K562 (cell line): Measurements from ENCODE around the gene GLP1R. TPM values are rescaled to one million over a fixed set of nuclear protein-coding genes. Genes with fewer than 3 reads are reported as not detected.

ENCODE experiments used
- ATAC-seq: fragments of 200-7000 bp; cut with Tn5 transposase; 3 replicates; pipeline ENCODE4 v1.9.1; 2020; ENCODE audit warnings: moderate library complexity
- BruUV-seq: library from RNA; stranded (reverse); fragments of 400-500 nt; replicated peaks from 2 replicates; lab custom pipeline; 2021; lab: Mats Ljungman, UMichigan
- CTCF ChIA-PET: fragments of 300-600 bp; formaldehyde crosslinking; extraction: SDS; loops from one replicate; lab custom pipeline; 2021; ENCODE audit warnings: low intra/inter-chr PET ratio; lab: Yijun Ruan, JAX
- POLR2A ChIA-PET: fragments of 300-600, 350-650 bp; sonication (Branson Sonifier 250); formaldehyde crosslinking; extraction: SDS; loops from one replicate; lab custom pipeline; 2021; ENCODE audit warnings: antibody characterized with exemption, inconsistent platforms; lab: Yijun Ruan, JAX
- DNase-seq, 4 experiments: peaks; one replicate each; pipeline versions ENCODE4 v3.0.0 to v3.0.0-alpha.2; 2011 to 2018; ENCODE audit warnings: low spot score in 3 of 4, mixed read lengths in 3 of 4; ENCODE audit errors: extremely low read depth in 1 of 4
- FAIRE-seq: peaks from 2 replicates; lab custom pipeline; 2011; peaks lifted over from hg19 to GRCh38; lab: Jason Lieb, UNC
- H2AFZ ChIP-seq: 2 replicates; pipeline ENCODE4 v1.6.0; 2011; ENCODE audit warnings: low read depth, low read length, control low read depth, inconsistent platforms
- H3K27ac ChIP-seq: fragments of 200-600 bp; 3 replicates; pipeline ENCODE4 v1.8.0; 2011; ENCODE audit warnings: low read depth, mild to moderate bottlenecking, control low read depth, inconsistent platforms, low read length, moderate library complexity, mixed read lengths; ENCODE audit errors: extremely low read depth
- H3K27me3 ChIP-seq, 2 experiments: fragments of 300-600 bp in 1 of 2; 2 replicates in 1 of 2; 3 replicates in 1 of 2; pipeline versions ENCODE4 v1.6.0 to v1.8.0; 2011; ENCODE audit warnings: inconsistent platforms in 2 of 2, low read length in 2 of 2, mild to moderate bottlenecking in 1 of 2, mixed read lengths in 1 of 2, moderate library complexity in 1 of 2; ENCODE audit not compliant: control insufficient read depth in 2 of 2, insufficient read depth in 2 of 2
- H3K36me3 ChIP-seq: fragments of 300-600 bp; 3 replicates; pipeline ENCODE4 v1.8.0; 2011; ENCODE audit warnings: mild to moderate bottlenecking, low read length, inconsistent platforms; ENCODE audit not compliant: control insufficient read depth, insufficient read depth
- H3K4me1 ChIP-seq, 2 experiments: fragments of 200-600 bp in 1 of 2; replicated peaks in 1 of 2; 2 replicates in 1 of 2; 3 replicates in 1 of 2; pipeline versions ENCODE4 v1.5.1 to v1.8.0; 2011; ENCODE audit warnings: inconsistent platforms in 2 of 2, low read length in 2 of 2, mild to moderate bottlenecking in 1 of 2, mixed read lengths in 1 of 2, moderate library complexity in 1 of 2; ENCODE audit not compliant: control insufficient read depth in 2 of 2, insufficient read depth in 2 of 2
- H3K4me2 ChIP-seq: 2 replicates; pipeline ENCODE4 v1.6.1; 2011; ENCODE audit warnings: low read length, control low read depth, inconsistent platforms, mixed read lengths; ENCODE audit not compliant: insufficient read depth
- H3K4me3 ChIP-seq: fragments of 200-600 bp; sonication (generic), shearing (Covaris generic); 2 replicates; pipeline ENCODE4 v1.5.1; 2016; ENCODE audit warnings: control low read depth, inconsistent platforms
- H3K79me2 ChIP-seq: fragments of 200-600 bp; 3 replicates; pipeline ENCODE4 v1.8.0; 2011; ENCODE audit warnings: low read length, inconsistent platforms; ENCODE audit not compliant: control insufficient read depth, insufficient read depth
- H3K9ac ChIP-seq, 2 experiments: 2 replicates each; pipeline versions ENCODE4 v1.6.0 to v1.6.1; 2011; ENCODE audit warnings: low read depth in 2 of 2, low read length in 2 of 2, control low read depth in 1 of 2, inconsistent platforms in 1 of 2, mild to moderate bottlenecking in 1 of 2, mixed read lengths in 1 of 2; ENCODE audit not compliant: insufficient read depth in 1 of 2
- H3K9me1 ChIP-seq: one replicate; pipeline ENCODE4 v1.6.0; 2011; ENCODE audit warnings: inconsistent platforms, mild to moderate bottlenecking, low read length, moderate library complexity; ENCODE audit not compliant: control insufficient read depth, insufficient read depth
- H3K9me3 ChIP-seq: replicated peaks from 2 replicates; pipeline ENCODE4 v1.5.1; 2011; ENCODE audit warnings: low read depth, low read length, inconsistent platforms; ENCODE audit not compliant: control insufficient read depth, insufficient read depth
- H4K20me1 ChIP-seq: replicated peaks from 2 replicates; pipeline ENCODE4 v1.6.1; 2011; ENCODE audit warnings: low read length, inconsistent platforms, mixed read lengths; ENCODE audit not compliant: control insufficient read depth, insufficient read depth
- DPF2 ChIP-seq: fragments of 450-650 bp; IDR thresholded peaks from 2 replicates; pipeline ENCODE4 v1.6.1; 2016
- ETS2 ChIP-seq: IDR thresholded peaks from 2 replicates; pipeline ENCODE4 v1.6.1; 2016; ENCODE audit warnings: borderline replicate concordance, missing genetic modification characterization, mild to moderate bottlenecking, moderate library complexity, missing compliant biosample characterization; ENCODE audit not compliant: poor library complexity, severe bottlenecking
- MBD2 ChIP-seq: sonication (generic); IDR thresholded peaks from 2 replicates; pipeline ENCODE4 v1.6.1; 2016; ENCODE audit warnings: low read depth, borderline replicate concordance
- MNT ChIP-seq, 2 experiments: fragments of 450-650 bp; conservative IDR thresholded peaks; 2 replicates each; pipeline ENCODE4 v1.6.1; 2017; ENCODE audit warnings: mild to moderate bottlenecking in 2 of 2, moderate library complexity in 2 of 2
- NR1H2 ChIP-seq: sonication (generic); formaldehyde crosslinking; IDR thresholded peaks from 2 replicates; pipeline ENCODE4 v1.4.0; 2020; ENCODE audit warnings: mild to moderate bottlenecking, missing genetic modification reagents
- NRF1 ChIP-seq, 2 experiments: fragments of 450-650 bp; IDR thresholded peaks in 1 of 2; conservative IDR thresholded peaks in 1 of 2; 2 replicates each; pipeline ENCODE4 v1.6.1; 2014; ENCODE audit warnings: mild to moderate bottlenecking in 2 of 2
- PHB2 ChIP-seq: fragments of 450-650 bp; IDR thresholded peaks from 2 replicates; pipeline ENCODE4 v1.6.1; 2017; ENCODE audit warnings: low read depth
- POLR2A ChIP-seq: fragments of 450-650 bp; conservative IDR thresholded peaks from 2 replicates; pipeline ENCODE4 v1.6.1; 2016
- RCOR1 ChIP-seq, 2 experiments: IDR thresholded peaks; 2 replicates each; pipeline ENCODE4 v1.6.1; 2012; ENCODE audit warnings: low read depth in 2 of 2, low read length in 2 of 2, borderline replicate concordance in 1 of 2, improper control_type of control experiment in 1 of 2
- RFX7 ChIP-seq: fragments of 250-450 bp; sonication (Bioruptor Pico); IDR thresholded peaks from 2 replicates; pipeline ENCODE4 v1.5.1; 2021; ENCODE audit warnings: mild to moderate bottlenecking
- SMAD1 ChIP-seq: fragments of 150-350 bp; IDR thresholded peaks from 2 replicates; pipeline ENCODE4 v1.6.1; 2014; ENCODE audit warnings: low read length, low read depth; ENCODE audit not compliant: partially characterized antibody
- SMARCA5 ChIP-seq: fragments of 450-650 bp; IDR thresholded peaks from 2 replicates; pipeline ENCODE4 v1.6.1; 2016
- TCF7 ChIP-seq: sonication (generic); IDR thresholded peaks from 2 replicates; pipeline ENCODE4 v1.6.1; 2016; ENCODE audit warnings: antibody characterized with exemption, borderline replicate concordance
- ZNF224 ChIP-seq: sonication (generic); formaldehyde crosslinking; IDR thresholded peaks from 2 replicates; pipeline ENCODE4 v1.8.0; 2022; ENCODE audit warnings: mild to moderate bottlenecking, missing genetic modification reagents
- ZNF780A ChIP-seq: fragments of 250-450 bp; sonication (Bioruptor Pico); IDR thresholded peaks from 2 replicates; pipeline ENCODE4 v1.5.0; 2021; ENCODE audit warnings: mild to moderate bottlenecking
- WGBS: fragments of 100-300 bp; shearing (Covaris generic); methylation state at CpG from one replicate; pipeline ENCODE4 v1.1.6; 2016; ENCODE audit warnings: low coverage, mixed read lengths; ENCODE audit not compliant: insufficient coverage; ENCODE audit errors: missing lambda C conversion rate; 5-methylcytosine and 5-hydroxymethylcytosine counted together
- in situ Hi-C: fragments of 300-500 bp; cut with MboI; formaldehyde crosslinking; loops from 4 replicates; pipeline ENCODE4 v1.15.0; 2018; ENCODE audit warnings: inconsistent platforms, mixed read lengths
- intact Hi-C: fragments of 100-400 bp; cut with micrococcal nuclease; formaldehyde crosslinking; loops from 2 replicates; pipeline ENCODE4 v1.14.2; 2022
- polyA plus RNA-seq, 8 experiments: library from polyadenylated mRNA; depleted of rRNA in 4 of 8; stranded (reverse) in 5 of 8; unstranded in 3 of 8; fragments of >200 nt; fragmentation: Nextera tagmentation in 2 of 8; fragmentation: Illumina TruSeq in 1 of 8; extraction: Ambion mirVana in 2 of 8; extraction: Trizol in 1 of 8; gene quantifications; 2 replicates each; pipeline versions ENCODE4 v1.2.1 to v1.2.3, GENCODE V29; 2011 to 2014; ENCODE audit warnings: inconsistent platforms in 1 of 8, missing spikeins in 1 of 8
- total RNA-seq, 7 experiments: library from RNA; depleted of rRNA in 6 of 7; stranded (reverse); fragments of >200 nt in 6 of 7; fragmentation: Illumina TruSeq in 2 of 7; extraction: Trizol in 2 of 7; gene quantifications; 2 replicates each; pipeline versions ENCODE4 v1.2.1 to v1.2.3, GENCODE V29; 2011 to 2021; ENCODE audit warnings: low replicate concordance in 1 of 7
- TF ChIP-seq, protein P1 (sequence below): sonication (generic); formaldehyde crosslinking; IDR thresholded peaks from 2 replicates; pipeline ENCODE4 v1.8.0; 2022; ENCODE audit warnings: missing genetic modification reagents, mild to moderate bottlenecking, borderline replicate concordance

GLP1R gene
- total and polyA plus RNA-seq, 9 of the 15 experiments (the other 6 are each of a cell fraction or from before 2014, with no cell fraction given) = not detected

DNA sequence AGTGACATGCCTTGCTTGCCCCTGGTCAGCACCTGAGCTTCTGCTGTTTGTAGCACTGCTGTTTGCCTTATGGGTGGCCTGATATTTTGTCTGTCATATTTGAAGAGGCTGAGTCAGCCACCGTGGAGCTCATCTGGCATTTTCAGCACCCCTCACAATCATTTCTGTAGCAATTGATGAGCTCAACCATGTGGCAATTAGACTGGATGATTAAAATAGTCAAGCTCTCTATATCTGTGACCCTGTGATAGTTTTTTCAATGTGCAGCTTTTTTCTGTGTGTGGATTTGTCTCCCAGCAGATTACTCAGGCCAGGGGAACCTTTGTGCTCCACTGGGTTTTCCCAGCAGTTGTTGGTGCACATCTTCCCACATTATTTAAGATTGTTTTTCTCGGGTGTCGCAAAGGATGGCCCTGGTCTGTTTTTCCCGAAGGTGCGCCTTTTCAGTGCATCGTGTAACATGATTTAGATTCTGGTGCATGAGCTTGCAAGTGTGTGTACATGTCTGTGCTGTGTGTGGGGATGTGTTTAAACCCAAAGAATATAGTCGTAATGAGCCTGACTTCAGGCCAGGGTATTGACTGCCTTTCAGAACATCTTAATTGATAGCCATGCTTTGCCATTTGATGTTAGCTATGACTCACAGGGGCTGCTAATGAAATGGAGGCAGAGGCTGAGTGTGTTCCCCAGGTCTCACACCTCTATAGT is 31.6 kb upstream of the GLP1R start (continued):
- TF ChIP-seq, protein P1, sequence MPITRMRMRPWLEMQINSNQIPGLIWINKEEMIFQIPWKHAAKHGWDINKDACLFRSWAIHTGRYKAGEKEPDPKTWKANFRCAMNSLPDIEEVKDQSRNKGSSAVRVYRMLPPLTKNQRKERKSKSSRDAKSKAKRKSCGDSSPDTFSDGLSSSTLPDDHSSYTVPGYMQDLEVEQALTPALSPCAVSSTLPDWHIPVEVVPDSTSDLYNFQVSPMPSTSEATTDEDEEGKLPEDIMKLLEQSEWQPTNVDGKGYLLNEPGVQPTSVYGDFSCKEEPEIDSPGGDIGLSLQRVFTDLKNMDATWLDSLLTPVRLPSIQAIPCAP (CRISPR knock-in tag) = no peak
- TF ChIP-seq ZNF224 (CRISPR knock-in tag) (no peak), TCF7 (no peak), SMARCA5 (no peak), NRF1 (conservative IDR thresholded peaks at IDR 0.05 in 1 of 2, IDR thresholded peaks at IDR 0.05 in 1 of 2) (no peak), MBD2 (no peak), SMAD1 (no peak), RFX7 (CRISPR knock-in tag) (no peak), MNT (conservative IDR thresholded peaks at IDR 0.05) (no peak)

DNA sequence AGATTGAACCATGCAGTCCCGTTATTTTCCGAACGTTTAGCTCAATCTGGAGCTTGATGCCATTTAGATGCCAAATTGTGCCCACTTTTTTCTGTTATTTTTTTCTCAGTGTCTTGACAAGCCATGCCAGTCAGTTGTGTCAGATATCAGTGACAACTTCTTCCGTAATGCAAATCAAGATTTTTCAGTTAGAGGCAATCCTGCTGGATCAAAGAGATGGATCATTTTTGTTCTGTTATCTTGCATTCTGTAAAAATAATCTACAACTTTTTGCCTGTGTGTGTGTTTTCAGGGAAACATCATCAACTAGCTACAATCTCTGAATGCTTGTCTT is 31.1 kb upstream of the GLP1R start:
- BruUV-seq = no TSS peak
- no peak overlapping the region for H3K4me3 ChIP-seq
- intact Hi-C loops = no loop called here
- 0 out of 2 replicates have a peak, but pooled peaks cover 2% of the 10 kb centered on the region for H3K9me3 ChIP-seq
- no peak overlapping the region for H3K27ac ChIP-seq
- peaks cover 21 to 40% of the 10 kb centered on the region in 2 experiments for H3K27me3 ChIP-seq
- no peaks in the 10 kb centered on the region for H3K4me1 ChIP-seq
- FAIRE-seq (no peak), ATAC-seq (no peak), DNase-seq (no peak)
- ChIA-PET POLR2A (interaction anchor here (0.6 to 1.8 kb wide), 3 partner anchors 9 to 12 kb away, joined by 3 to 5 read pairs (median 4); no protein-coding TSS in a partner anchor), CTCF (no interaction called here)
- no peaks in the 10 kb centered on the region for H3K79me2 ChIP-seq
- H2AFZ ChIP-seq = no peak overlapping the region
- in situ Hi-C loops = no loop called here
- 0% methylated on average over 4 of the region's 4 CpGs for WGBS
- H3K4me2 ChIP-seq = no peak overlapping the region
- TF ChIP-seq RCOR1 (IDR thresholded peaks at IDR 0.05; ENCODE audit: borderline replicate concordance in 1 of 2, low read depth in 2 of 2, low read length in 2 of 2) = no peak
- TF ChIP-seq PHB2 = no peak
- TF ChIP-seq ZNF780A (CRISPR knock-in tag) = no peak
- no peak for TF ChIP-seq DPF2
- no peak for TF ChIP-seq ETS2 (tag)
- no peak for TF ChIP-seq POLR2A
- TF ChIP-seq NR1H2 (CRISPR knock-in tag) = no peak
- no peak overlapping the region for H3K9ac ChIP-seq
- H3K9me1 ChIP-seq = no peaks in the 10 kb centered on the region
- no peaks in the 10 kb centered on the region for H4K20me1 ChIP-seq
- H3K36me3 ChIP-seq = no peaks in the 10 kb centered on the region
